CD14-positive monocyte (primary cell): ENCODE measurements around the gene XXYLT1. TPM values are rescaled to one million over a fixed set of nuclear protein-coding genes. Genes with fewer than 3 reads are reported as not detected.

Experiments
- DNase-seq, 3 donors: peaks; one replicate each; pipeline ENCODE4 v3.0.0-alpha.2; 2011 to 2022
- H2AFZ ChIP-seq: 2 replicates; pipeline ENCODE4 v1.6.0; 2012; ENCODE audit warnings: mild to moderate bottlenecking, low read depth, low read length, inconsistent platforms; ENCODE audit not compliant: insufficient read depth, poor library complexity, severe bottlenecking
- H3K27ac ChIP-seq, 2 donors: 1 replicate in 1 of 2; 2 replicates in 1 of 2; pipeline ENCODE4 v1.5.1; 2012 to 2013; ENCODE audit warnings: low read length in 2 of 2, control low read depth in 1 of 2, inconsistent platforms in 1 of 2, low read depth in 1 of 2, mild to moderate bottlenecking in 1 of 2
- H3K27me3 ChIP-seq, 2 donors: one replicate each; pipeline versions ENCODE4 v1.6.0 to v1.6.1; 2011 to 2013; ENCODE audit warnings: low read length in 2 of 2; ENCODE audit not compliant: control insufficient read depth in 2 of 2, insufficient read depth in 2 of 2
- H3K36me3 ChIP-seq, 2 donors: replicated peaks in 1 of 2; 1 replicate in 1 of 2; 2 replicates in 1 of 2; pipeline versions ENCODE4 v1.5.1 to v1.6.1; 2012 to 2013; ENCODE audit warnings: low read length in 2 of 2, control low read depth in 1 of 2, inconsistent platforms in 1 of 2, mild to moderate bottlenecking in 1 of 2; ENCODE audit not compliant: insufficient read depth in 2 of 2, control insufficient read depth in 1 of 2
- H3K4me1 ChIP-seq, 2 donors: 1 replicate in 1 of 2; 2 replicates in 1 of 2; pipeline versions ENCODE4 v1.5.1 to v1.6.1; 2012 to 2013; ENCODE audit warnings: low read length in 2 of 2, control low read depth in 1 of 2, inconsistent platforms in 1 of 2, mild to moderate bottlenecking in 1 of 2, moderate library complexity in 1 of 2; ENCODE audit not compliant: insufficient read depth in 2 of 2, control insufficient read depth in 1 of 2
- H3K4me2 ChIP-seq: replicated peaks from 2 replicates; pipeline ENCODE3; 2012; ENCODE audit warnings: low read length, moderate library complexity, mild to moderate bottlenecking; ENCODE audit not compliant: poor library complexity, severe bottlenecking; ENCODE audit errors: extremely low read depth
- H3K4me3 ChIP-seq, 3 experiments: fragments of 200-600 bp in 1 of 3; sonication (generic) in 1 of 3; replicated peaks in 1 of 3; 1 replicate in 2 of 3; 2 replicates in 1 of 3; pipeline ENCODE4 v1.5.1; 2011 to 2013; ENCODE audit warnings: low read length in 3 of 3, mild to moderate bottlenecking in 3 of 3, control low read depth in 2 of 3, low read depth in 2 of 3, inconsistent platforms in 1 of 3, moderate library complexity in 1 of 3
- H3K79me2 ChIP-seq: 2 replicates; pipeline ENCODE4 v1.6.0; 2012; ENCODE audit warnings: mild to moderate bottlenecking, control low read depth, inconsistent platforms, low read length, moderate library complexity; ENCODE audit not compliant: insufficient read depth
- H3K9ac ChIP-seq: 2 replicates; pipeline ENCODE4 v1.6.0; 2017; ENCODE audit warnings: low read length, mild to moderate bottlenecking; ENCODE audit not compliant: insufficient read depth, poor library complexity, severe bottlenecking
- H3K9me3 ChIP-seq, 2 donors: replicated peaks in 1 of 2; 1 replicate in 1 of 2; 2 replicates in 1 of 2; pipeline versions ENCODE4 v1.5.1 to v1.6.1; 2012 to 2013; ENCODE audit warnings: low read length in 2 of 2, control low read depth in 1 of 2; ENCODE audit not compliant: control insufficient read depth in 1 of 2, insufficient read depth in 1 of 2
- H4K20me1 ChIP-seq: 2 replicates; pipeline ENCODE4 v1.6.0; 2012; ENCODE audit warnings: mild to moderate bottlenecking, low read length, control low read depth, moderate library complexity; ENCODE audit not compliant: insufficient read depth
- H3K27ac Mint-ChIP-seq, 7 donors: one replicate each; pipeline ENCODE4 v1.8.0; 2020; ENCODE audit warnings: mild to moderate bottlenecking in 7 of 7, mixed read lengths in 7 of 7, moderate library complexity in 6 of 7, inconsistent platforms in 2 of 7
- H3K27me3 Mint-ChIP-seq, 3 donors: one replicate each; pipeline ENCODE4 v1.8.0; 2021 to 2022; ENCODE audit warnings: low read depth in 3 of 3, mild to moderate bottlenecking in 3 of 3, mixed read lengths in 3 of 3, moderate library complexity in 3 of 3, inconsistent platforms in 1 of 3
- H3K36me3 Mint-ChIP-seq, 2 donors: one replicate each; pipeline ENCODE4 v1.8.0; 2020; ENCODE audit warnings: mixed read lengths in 2 of 2, inconsistent platforms in 1 of 2, mild to moderate bottlenecking in 1 of 2
- H3K4me1 Mint-ChIP-seq: one replicate; pipeline ENCODE4 v1.8.0; 2020; ENCODE audit warnings: mild to moderate bottlenecking, mixed read lengths
- H3K4me3 Mint-ChIP-seq, 2 donors: one replicate each; pipeline ENCODE4 v1.8.0; 2020; ENCODE audit warnings: mild to moderate bottlenecking in 2 of 2, mixed read lengths in 2 of 2, moderate library complexity in 1 of 2
- H3K9me3 Mint-ChIP-seq, 7 donors: one replicate each; pipeline ENCODE4 v1.8.0; 2020 to 2022; ENCODE audit warnings: mixed read lengths in 7 of 7, mild to moderate bottlenecking in 6 of 7, moderate library complexity in 6 of 7, inconsistent platforms in 2 of 7
- WGBS: methylation state at CpG from one replicate; pipeline ENCODE4 v1.1.5; 2013; ENCODE audit warnings: missing lambda C conversion rate; ENCODE audit not compliant: insufficient coverage; 5-methylcytosine and 5-hydroxymethylcytosine counted together
- intact Hi-C, 2 donors: fragments of 100-400 bp; cut with micrococcal nuclease; formaldehyde crosslinking; loops; one replicate each; pipeline versions ENCODE4 v1.15.0 to v1.15.1; 2023
- polyA plus RNA-seq, 3 donors: library from polyadenylated mRNA; depleted of rRNA in 1 of 3; unstranded in 2 of 3; stranded (reverse) in 1 of 3; fragments of 300-500 nt in 2 of 3; fragments of >200 nt in 1 of 3; fragmentation: Illumina TruSeq in 2 of 3; gene quantifications; 1 replicate in 2 of 3; 2 replicates in 1 of 3; pipeline ENCODE4 v1.2.3, GENCODE V29; 2012 to 2021
- TF ChIP-seq, protein P1 (sequence below): fragments of 200-600 bp; IDR thresholded peaks from one replicate; pipeline ENCODE4 v1.8.0; 2022; ENCODE audit warnings: antibody characterized with exemption, mild to moderate bottlenecking

Gene XXYLT1
- polyA plus RNA-seq, 3 donors, result 11.8 to 13.5 (median 13.2) TPM

DNA sequence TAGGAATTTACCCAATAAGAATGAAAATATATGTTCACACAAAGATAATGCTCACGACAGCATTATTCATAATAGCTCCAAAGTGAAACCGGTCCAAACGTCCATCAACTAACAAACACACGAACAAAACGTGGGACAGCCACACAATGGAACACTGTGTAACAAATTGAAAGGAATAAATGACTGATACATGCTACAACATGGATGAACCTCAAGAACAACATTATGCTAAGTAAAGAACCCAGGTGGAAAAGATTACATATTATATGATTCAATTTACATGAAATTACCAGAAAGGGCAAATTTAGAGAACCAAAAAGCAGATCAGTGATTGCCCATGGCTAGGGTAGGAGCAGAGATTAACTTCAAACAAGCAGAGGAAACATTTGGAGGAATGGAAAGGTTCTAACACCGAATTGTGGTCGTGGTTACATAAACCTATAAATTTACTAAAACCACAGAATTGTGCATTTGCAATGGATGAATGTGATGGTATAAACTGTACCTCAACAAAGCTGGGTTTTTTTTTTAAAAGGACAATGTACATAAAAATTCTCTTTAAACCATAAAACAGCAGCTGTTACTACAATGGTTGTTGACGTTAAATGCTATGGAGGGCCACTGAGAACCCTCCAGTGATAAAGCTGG is 76.3 kb downstream of the XXYLT1 start:
- intact Hi-C loops, result no loop called here
- H3K36me3 ChIP-seq, result no peaks in the 10 kb centered on the region
- H3K27me3 ChIP-seq, result no peaks in the 10 kb centered on the region
- Mint-ChIP-seq H3K27me3 (peaks cover 0 to 1% (median 0%) of the 10 kb centered on the region in 3 donors), H3K4me1 (peaks cover 22% of the 10 kb centered on the region), H3K9me3 (peaks cover 5 to 19% (median 14%) of the 10 kb centered on the region in 7 donors), H3K4me3 (no peak overlapping the region), H3K36me3 (peaks cover 4 to 8% of the 10 kb centered on the region in 2 donors), H3K27ac (no peak overlapping the region)
- H3K4me3 ChIP-seq, result no peak overlapping the region
- no peak overlapping the region for H2AFZ ChIP-seq
- peaks cover 13% of the 10 kb centered on the region for H3K79me2 ChIP-seq
- H3K27ac ChIP-seq, result no peak overlapping the region
- H3K4me1 ChIP-seq, result peaks cover 12 to 14% of the 10 kb centered on the region in 2 donors
- peaks cover 20% of the 10 kb centered on the region for H4K20me1 ChIP-seq
- H3K4me2 ChIP-seq, result no peak overlapping the region
- no peak for DNase-seq
- TF ChIP-seq, protein P1, sequence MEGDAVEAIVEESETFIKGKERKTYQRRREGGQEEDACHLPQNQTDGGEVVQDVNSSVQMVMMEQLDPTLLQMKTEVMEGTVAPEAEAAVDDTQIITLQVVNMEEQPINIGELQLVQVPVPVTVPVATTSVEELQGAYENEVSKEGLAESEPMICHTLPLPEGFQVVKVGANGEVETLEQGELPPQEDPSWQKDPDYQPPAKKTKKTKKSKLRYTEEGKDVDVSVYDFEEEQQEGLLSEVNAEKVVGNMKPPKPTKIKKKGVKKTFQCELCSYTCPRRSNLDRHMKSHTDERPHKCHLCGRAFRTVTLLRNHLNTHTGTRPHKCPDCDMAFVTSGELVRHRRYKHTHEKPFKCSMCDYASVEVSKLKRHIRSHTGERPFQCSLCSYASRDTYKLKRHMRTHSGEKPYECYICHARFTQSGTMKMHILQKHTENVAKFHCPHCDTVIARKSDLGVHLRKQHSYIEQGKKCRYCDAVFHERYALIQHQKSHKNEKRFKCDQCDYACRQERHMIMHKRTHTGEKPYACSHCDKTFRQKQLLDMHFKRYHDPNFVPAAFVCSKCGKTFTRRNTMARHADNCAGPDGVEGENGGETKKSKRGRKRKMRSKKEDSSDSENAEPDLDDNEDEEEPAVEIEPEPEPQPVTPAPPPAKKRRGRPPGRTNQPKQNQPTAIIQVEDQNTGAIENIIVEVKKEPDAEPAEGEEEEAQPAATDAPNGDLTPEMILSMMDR, result no peak
- no peak overlapping the region for H3K9ac ChIP-seq
- peaks cover 8 to 14% of the 10 kb centered on the region in 2 donors for H3K9me3 ChIP-seq
- WGBS, result 50% methylated on average over 1 of the region's 8 CpGs

DNA sequence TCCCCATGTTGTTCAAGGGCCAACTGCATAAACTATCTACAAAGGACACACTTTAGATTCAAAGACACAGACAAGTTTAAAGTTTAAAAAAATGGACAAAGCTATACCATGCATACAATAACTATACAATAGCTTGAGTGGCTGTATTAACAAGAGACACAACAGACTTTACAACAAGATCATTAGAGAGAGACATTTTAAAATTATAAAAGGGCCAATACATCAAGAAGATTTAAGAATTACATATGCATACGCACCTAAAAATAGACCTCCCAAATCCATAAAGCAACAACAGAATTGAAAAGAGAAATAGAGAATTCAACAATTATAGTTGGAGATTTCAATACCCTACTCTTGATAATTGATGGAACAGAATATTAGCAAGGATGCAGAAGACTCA is 79.4 kb downstream of the XXYLT1 start:
- TF ChIP-seq, protein P1, result no peak
- intact Hi-C loops, result no loop called here

More for the DNA sequence above, 79.4 kb downstream of the XXYLT1 start:
- H2AFZ ChIP-seq, result no peak overlapping the region
- H3K27me3 ChIP-seq, result no peaks in the 10 kb centered on the region
- no peak overlapping the region for H3K27ac ChIP-seq
- DNase-seq, result no peak
- peaks cover 15% of the 10 kb centered on the region for H4K20me1 ChIP-seq
- WGBS, result no CpG with 5 or more reads among the region's 1 CpG
- no peaks in the 10 kb centered on the region for H3K4me1 ChIP-seq
- no peak overlapping the region for H3K4me3 Mint-ChIP-seq
- H3K9ac ChIP-seq, result no peak overlapping the region
- H3K9me3 Mint-ChIP-seq, result peaks cover 5 to 19% (median 14%) of the 10 kb centered on the region in 7 donors
- H3K27me3 Mint-ChIP-seq, result peaks cover 0 to 1% (median 0%) of the 10 kb centered on the region in 3 donors
- no peak overlapping the region for H3K4me2 ChIP-seq
- peaks cover 9% of the 10 kb centered on the region for H3K4me1 Mint-ChIP-seq
- no peak overlapping the region for H3K27ac Mint-ChIP-seq
- H3K79me2 ChIP-seq, result peaks cover 11% of the 10 kb centered on the region
- no peaks in the 10 kb centered on the region for H3K36me3 ChIP-seq
- H3K36me3 Mint-ChIP-seq, result peaks cover 4 to 8% of the 10 kb centered on the region in 2 donors
- H3K4me3 ChIP-seq, result no peak overlapping the region
- peaks cover 8 to 14% of the 10 kb centered on the region in 2 donors for H3K9me3 ChIP-seq
